Measurements from ENCODE around the gene ABCC1.
"Not testable (repeated sequence)": the region's sequence is repeated elsewhere in the genome, so short reads cannot be mapped to it uniquely, and the experiment has no call there.

Gene ABCC1

GRCh38 chr16:15946257-15947044 is 3.0 kb upstream of the ABCC1 start:
- ATAC-seq, result no peak

- no peak for ATAC-seq
These were observed 1.4 kb upstream of the ABCC1 start for GRCh38 chr16:15947983-15948509.

DNA sequence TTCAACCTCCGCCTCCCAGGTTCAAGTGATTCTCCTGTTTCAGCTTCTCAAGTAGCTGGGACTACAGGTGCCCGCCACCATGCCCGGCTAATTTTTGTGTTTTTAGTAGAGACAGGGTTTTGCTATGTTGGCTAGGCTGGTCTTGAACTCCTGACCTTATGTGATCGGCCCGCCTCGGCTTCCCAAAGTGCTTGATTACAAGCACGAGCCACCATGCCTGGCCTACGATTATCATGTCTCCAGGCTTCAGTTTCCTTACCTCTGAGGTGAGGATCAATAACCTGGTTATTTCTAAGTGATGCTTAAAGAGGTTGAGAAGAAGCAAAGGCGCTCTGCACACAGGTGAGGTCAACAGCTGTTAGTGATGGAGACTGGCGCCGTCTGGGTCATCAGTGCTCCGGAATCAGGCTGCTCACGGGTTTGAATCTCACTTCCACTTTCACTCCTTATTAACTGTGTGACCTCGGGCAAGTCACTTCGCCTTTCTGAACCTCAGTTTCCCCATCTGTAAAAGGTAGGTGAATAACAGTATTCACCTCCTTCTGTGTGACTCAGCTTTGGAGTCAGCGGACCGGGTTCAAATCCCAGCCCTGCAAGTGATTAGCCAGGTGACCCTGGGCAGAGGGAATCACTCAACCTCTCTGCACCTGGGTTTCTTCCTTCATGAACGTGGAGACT is 745 bp upstream of the ABCC1 start:
- peak; percentile 8 to 11 for ATAC-seq

- ATAC-seq, result peak; percentile 26 to 31
These were observed 892 bp downstream of the ABCC1 start for GRCh38 chr16:15950161-15950854.

- no peak for ATAC-seq
These were observed 1.5 kb downstream of the ABCC1 start for GRCh38 chr16:15950869-15951268.

GRCh38 chr16:15951852-15952251 is 2.4 kb downstream of the ABCC1 start:
- ATAC-seq, result no peak

GRCh38 chr16:15952265-15952711 is 2.9 kb downstream of the ABCC1 start:
- no peak for ATAC-seq

GRCh38 chr16:15953477-15953876 is 4.1 kb downstream of the ABCC1 start:
- ATAC-seq, result no peak

DNA sequence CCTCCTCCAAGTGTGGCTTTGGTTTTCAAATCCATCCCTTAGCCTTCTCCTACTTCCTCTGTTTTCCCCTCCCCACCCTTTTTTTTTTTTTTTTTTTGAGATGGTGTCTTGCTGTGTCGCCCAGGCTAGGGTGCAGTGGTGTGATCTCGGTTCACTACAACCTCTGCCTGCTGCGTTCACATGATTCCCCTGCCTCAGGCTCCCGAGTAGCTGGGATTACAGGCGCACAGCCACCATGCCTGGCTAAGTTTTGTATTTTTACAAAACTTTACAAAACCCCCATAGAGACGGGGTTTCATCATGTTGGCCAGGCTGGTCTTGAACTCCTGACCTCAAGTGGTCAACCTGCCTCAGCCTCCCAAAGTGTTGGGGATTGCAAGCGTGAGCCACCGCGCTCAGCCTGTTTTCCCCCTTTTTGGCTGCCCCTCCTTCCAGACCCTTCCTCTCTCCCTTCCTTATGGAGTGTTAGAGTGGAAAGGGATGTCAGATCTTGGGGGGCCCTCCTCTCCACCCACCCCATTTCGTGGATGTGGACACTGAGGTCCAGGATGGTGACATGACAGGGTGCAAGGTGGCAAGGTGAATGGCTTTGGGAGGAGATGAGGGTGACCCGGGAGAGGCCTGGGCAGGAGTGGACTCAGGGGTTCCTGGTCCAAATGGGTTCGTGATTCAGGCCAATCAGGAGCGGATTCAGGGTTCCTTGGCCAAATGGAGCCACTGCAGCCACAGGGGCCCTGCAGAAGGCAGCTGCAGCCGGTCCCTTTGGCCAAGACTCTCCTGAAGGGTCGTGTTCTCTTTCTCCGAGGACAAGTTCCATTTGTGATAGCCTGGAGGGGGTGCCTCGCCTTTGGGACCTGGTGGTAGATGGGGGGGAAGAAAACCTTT is 4.8 kb downstream of the ABCC1 start:
- ATAC-seq, result no peak

DNA sequence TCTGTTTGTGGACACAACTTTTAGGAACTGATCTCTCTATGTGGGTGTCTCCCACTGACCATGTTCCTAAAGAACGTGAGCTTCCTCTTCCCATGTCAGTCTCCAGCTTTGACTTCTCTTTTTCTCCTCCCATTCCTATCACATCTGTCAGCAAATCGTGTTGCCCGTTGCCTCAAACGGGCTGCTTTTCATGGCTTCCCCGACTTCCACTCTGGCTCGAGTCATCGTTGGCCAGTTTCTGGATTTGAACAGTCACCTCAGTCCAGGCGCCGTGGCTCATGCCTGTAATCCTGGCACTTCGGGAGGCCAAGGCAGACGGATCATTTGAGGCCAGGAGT is 5.4 kb downstream of the ABCC1 start:
- ATAC-seq, result no peak

DNA sequence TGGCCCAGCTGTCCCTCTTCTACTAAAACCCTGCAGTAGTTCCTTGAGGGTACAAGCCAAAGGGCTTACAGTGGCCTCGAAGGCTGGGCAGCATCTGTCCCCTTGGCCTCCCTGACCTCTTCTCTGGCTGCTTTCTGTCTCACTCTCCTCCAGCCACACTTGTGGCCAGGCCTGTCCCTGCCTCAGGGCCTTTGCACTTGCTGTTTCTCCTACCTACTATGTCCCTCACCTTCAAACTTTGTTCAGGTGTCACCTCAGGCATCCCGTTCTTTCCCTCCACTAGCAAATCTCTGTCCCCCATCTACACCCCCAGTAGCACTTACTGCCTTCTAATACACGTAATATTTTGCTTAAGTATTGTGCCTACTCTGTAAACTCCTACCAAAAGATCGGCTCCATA is 6.0 kb downstream of the ABCC1 start:
- no peak for ATAC-seq

DNA sequence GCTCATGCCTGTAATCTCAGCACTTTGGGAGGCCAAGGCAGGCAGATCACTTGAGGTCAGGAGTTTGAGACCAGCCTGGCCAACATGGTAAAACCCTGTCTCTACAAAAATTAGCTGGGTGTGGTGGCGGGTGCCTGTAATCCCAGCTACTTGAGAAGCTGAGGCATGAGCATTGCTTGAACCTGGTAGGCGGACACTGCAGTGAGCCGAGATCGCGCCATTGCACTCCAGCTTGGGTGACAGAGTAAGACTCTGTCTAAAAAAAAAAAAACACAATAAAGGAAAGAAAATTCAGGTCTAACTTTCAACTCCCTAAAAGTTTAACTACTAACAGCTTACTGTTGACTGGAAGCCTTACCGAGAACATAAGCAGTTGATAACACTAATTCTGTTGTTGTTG is 6.7 kb downstream of the ABCC1 start:
- not testable (repeated sequence) for ATAC-seq

GRCh38 chr16:15958703-15959348 is 9.4 kb downstream of the ABCC1 start:
- ATAC-seq, result no peak

DNA sequence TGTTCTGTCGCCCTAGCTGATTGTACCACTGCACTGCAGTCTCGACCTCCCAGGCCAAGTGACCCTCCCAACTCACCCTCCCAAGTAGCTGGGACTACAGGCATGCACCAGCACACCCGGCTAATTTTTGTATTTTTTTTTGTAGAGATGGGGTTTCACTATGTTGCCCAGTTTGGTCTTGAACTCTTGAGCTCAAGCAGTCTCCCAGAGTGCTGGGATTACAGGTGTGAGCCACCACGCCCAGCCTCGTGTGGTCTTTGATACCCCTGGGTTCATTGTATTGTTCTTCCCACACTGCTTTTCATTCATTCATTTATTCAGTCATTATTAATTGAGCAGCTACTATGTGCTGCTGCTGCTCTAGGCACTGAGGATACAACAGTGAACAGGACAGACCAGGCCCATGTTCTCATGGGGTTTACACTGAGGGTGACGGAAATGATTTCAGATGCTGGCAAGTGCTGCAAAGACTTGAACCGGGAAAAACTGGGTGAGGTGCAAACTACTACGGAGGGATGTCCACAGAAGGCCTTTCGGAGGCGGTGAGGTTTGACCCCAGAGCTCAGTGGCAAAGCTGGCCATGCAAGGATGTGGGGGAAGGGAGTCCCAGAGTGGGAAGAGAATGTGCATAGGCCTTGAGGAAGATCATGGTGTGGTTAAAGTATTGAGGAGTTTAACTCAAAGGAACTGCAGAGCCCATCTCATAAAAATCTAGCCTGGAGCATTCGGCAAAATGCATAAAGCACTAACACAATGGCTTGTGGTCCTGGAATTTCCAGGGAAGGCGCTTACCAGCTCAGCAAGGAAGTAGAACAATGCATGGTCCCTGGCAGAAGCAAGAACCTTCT is 10.9 kb downstream of the ABCC1 start:
- ATAC-seq, result no peak

DNA sequence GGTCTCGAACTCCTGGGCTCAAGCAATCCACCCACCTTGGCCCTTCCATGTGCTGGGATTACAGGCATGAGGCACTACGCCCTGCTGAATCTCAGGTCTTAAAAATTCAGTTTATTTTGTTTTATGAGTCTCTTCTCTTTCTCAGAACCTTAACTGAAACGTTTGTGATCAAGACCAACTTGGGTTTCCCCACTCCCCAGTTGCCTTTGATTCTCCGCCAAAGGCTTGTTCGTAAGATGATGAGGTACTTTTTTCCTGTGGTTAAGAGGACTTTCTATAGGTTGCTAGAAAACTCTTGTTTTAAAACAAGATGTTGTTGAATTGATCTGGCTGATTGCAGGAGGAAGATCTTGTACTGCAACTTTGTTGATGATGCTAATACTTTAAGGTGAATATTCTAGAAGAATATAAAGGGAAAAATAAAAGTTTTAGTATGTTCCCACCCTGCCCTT is 11.7 kb downstream of the ABCC1 start:
- peak; percentile 93 to 94 for ATAC-seq

DNA sequence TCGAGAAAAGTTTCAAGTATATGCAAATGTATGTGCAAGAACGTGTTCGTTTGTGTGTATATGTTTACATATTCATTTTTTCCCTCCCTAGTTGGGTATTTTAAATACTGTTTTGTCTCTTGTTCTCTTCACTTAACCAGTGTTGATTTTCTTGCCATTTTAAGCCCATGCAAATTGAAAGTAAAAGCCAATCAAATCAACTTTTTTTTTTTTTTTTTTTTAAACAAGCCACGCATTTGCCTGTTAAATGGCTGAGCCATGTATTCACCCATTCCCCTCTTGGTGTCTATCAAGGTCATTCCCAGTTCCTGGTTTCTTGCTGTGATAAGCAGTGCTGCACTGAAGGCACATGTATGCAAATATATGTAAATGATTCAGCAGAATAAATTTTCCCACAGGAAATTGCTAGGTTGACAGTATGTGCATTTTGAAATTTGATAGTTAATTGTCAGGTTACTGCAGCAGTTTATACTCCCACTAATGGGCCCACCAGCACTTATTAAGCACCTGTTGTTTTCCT is 12.2 kb downstream of the ABCC1 start:
- peak; percentile 60 to 64 for ATAC-seq

DNA sequence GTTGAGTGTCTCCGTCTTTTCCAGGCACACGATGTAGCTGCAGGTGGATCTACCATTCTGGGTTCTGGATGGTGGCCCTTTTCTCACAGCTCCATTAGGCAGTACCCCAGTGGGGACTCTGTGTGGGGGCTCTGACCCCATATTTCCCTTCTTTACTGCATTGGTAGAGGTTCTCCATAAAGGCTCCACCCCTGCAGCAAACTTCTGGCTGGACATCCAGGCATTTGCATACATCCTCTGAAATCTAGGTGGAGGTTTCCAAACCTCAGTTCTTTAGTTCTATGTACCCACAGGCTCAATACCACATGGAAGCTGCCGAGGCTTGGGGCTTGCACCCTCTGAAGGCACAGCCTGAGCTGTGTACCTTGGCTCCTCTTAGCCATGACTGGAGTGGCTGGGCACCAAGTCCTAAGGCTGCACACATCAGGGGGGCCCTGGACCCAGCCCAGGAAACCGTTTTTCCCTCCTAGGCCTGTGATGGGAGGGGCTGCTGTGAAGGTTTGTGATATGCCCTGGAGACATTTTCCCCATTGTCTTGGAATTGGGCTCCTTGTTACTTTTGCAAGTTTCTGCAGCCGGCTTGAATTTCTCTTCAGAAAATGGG is 14.0 kb downstream of the ABCC1 start:
- ATAC-seq, result no peak

GRCh38 chr16:15966420-15966819 is 17.0 kb downstream of the ABCC1 start:
- no peak for ATAC-seq

- ATAC-seq, result no peak
These were observed 17.6 kb downstream of the ABCC1 start for GRCh38 chr16:15966836-15967546.
